Fibroblast of skin of back (primary cell): ENCODE measurements around the gene OXSM.
A peak's percentile ranks its signal among the peaks of the same experiment; 100 is the strongest.

Source experiments
- DNase-seq: peaks from one replicate; pipeline ENCODE4 v3.0.0-alpha.2; 2013

Gene OXSM

GRCh38 chr3:25804676-25805075, 14.8 kb downstream of the OXSM start:
- DNase-seq: no peak

DNA sequence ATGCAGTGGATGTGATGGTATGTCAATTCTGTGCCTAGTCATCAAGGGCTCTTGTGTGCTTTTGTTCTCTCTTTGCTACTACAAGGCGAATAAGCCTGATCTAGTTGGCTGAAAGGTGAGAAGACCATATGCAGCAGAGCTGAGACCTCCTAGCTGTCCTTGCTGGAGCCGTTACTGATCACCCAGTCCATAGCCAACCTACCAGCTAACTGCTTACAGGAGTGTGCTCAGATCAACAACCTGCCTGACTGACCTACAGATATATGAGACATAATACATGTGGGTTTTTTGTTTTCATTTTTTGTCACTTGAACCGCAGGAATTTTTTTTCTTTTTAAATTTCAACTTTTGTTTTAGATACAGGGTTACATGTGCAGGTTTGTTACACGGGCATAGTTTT, 22.8 kb downstream of the OXSM start:
- no peak for DNase-seq

GRCh38 chr3:25817107-25817506, 27.2 kb downstream of the OXSM start:
- DNase-seq: no peak

- no peak for DNase-seq
These were observed 27.7 kb downstream of the OXSM start for GRCh38 chr3:25817638-25818037.

DNA sequence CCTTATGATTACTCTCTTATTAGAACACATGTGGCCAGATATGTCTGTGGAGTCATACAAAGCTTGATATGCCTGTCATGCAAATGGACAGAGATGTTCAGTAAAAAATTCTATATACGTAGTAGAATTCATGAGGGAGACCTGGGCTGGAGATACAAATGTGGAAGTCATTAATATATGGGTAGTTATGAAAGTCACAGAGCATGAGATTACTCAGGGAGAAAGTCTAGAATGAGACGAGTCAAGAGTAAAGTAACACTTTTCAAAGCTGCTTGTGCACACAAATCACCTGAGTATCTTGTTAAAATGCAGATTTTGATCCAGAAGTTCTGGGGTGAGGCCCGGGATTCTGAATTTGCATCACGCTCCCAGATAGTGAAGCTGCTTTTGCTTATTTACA, 28.4 kb downstream of the OXSM start:
- no peak for DNase-seq

DNA sequence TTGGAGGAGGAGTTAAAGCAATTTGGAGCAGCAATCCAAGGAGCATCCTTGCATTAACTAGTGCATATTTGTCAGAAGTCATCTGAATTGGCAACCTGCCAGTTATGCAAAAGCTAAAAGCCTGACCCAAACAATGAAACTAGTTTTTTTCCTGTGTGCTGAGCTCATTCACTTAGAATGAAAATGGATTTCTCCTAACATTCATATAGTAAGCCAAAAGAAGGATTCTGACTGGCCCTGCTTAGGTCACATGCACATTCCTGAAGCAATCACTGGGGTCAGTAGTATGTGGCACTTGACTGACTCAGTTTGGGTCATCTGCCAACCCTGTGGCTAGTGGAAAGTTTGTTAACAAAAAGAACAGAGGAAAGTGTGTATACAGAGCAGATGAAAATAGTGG, 30.5 kb downstream of the OXSM start:
- DNase-seq: peak; percentile 84

DNA sequence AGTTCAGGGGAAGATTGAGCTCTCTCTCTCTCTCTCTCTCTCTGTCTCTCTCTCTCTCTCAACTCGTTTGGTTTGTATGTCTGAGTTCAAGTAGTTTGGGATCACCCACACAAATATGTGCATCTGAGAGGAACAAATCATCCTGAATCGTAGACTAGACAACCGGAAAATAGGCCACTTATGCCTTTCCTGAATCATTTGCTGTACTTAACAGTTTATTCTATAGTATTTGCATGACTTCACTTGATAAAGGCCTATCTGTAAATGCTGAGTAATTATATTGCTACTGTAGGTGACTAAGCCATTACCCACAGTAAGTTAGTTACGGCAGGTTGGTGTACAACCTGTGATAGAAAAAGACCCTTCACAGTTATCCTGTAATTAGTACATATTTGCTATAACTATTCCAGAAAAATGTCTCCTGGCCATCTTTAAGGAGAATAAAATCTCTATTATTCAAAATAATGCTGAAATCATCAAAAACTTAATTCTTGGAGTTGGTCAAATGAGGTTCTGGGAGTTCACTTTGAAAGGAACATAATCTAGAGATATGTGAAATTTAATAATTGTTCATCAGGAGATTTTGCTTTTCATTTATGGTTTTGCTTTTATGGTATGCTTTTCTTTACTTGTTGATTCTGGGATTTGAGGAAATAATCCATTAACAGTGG, 31.1 kb downstream of the OXSM start:
- DNase-seq: no peak

GRCh38 chr3:25821746-25822573, 32.1 kb downstream of the OXSM start:
- no peak for DNase-seq

DNA sequence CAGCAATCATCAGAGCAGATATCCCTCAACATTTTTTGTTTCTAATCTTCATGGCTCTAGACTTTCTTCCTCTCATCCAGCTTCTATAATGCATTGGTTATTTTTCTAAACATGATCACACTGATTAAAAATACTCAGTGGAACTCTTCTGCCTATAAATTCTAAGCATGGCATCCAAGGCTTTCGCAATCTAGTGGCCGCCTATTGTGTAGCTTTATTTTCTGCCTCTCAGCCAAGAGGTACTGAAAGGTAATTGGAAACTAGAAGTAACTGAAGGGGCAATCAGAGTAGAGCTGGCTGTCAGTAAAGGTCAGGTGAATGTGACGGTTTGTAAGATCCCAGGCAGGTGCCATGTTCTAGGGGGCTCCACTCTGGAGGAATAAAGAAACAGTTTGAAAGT, 33.4 kb downstream of the OXSM start:
- no peak for DNase-seq

DNA sequence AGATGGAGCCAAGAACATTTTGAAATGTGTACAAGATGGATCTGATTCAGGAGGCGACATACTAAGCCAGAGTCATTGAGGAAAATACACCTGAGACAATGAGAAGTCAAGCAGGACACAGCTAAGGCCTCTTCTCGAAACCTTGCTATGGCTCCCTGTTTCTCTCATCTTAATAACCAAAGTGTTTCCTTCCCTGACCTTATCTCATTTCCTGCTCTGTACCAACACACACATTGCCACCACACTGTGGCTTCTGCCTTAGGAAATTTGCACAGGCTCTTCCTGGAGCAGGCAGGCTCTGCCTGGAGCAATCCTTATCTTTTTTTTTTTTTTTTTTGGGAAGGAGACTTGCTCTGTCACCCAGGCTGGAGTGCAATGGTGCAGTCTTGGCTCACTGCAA, 36.6 kb downstream of the OXSM start:
- DNase-seq: no peak

- no peak for DNase-seq
These were observed 40.7 kb downstream of the OXSM start for GRCh38 chr3:25830373-25831280.

DNA sequence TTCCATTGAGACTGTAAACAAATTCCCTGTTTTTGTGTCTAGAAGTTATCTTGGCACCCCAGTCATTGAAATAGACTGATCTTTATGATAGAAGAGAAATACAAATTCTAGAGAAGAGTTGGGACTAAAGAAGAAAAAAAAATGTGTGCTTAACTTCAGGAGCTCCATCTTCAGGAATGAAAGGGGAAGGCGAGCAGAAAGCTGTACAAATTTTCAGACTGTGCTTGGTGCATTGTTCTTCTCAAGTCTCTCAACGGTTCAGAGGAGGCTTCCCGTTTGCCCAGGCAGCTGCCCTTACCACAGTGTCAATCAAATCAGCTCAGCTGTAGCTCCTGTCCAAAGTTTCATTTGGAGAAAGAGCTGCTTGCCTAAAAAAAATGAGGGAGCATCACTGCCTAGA, 41.7 kb downstream of the OXSM start:
- DNase-seq: no peak

GRCh38 chr3:25834346-25834745, 44.5 kb downstream of the OXSM start:
- no peak for DNase-seq

GRCh38 chr3:25836579-25836978, 46.7 kb downstream of the OXSM start:
- no peak for DNase-seq

GRCh38 chr3:25837038-25837437, 47.1 kb downstream of the OXSM start:
- no peak for DNase-seq

DNA sequence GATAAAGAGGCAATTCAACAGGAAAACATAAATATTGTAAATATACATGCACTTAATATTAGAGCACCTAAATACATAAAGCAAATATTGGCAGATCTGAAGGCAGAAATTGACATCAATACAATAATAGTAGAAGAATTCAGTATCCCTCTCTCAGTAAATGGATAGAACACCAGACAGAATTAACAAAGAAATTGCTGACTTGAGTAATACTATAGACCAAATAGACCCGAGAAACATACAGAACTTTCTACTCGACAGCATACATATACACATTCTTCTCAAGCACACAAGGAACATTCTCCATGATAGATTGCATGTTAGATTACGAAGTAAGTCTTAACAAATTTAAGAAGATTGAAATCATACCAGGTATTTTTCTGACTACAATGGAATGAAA, 50.2 kb downstream of the OXSM start:
- no peak for DNase-seq

DNA sequence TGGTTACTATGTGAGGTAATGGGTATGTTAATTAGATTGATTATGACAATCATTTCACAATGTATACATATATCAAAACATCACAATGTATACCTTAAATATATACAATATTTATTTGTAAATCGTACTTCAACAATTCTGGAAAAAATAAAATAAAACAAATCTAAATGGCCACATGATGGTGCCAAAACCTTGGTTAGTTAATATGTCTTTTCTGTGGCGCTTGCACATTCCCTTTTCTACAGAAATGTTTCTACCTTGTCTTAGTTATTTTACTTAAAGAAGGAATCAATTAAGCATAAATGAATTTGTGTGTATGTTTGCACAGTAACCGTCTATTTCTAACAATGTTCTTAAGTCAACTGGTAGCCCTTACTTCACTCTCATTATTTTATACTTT, 53.4 kb downstream of the OXSM start:
- DNase-seq: no peak
